Stimulated activated CD4-positive, alpha-beta T cell treated with anti-CD3 and anti-CD28 coated beads, Interleukin-12 subunit alpha, Interleukin-12 subunit beta, amount 100 ng/mL, for 24 hours (primary cell): ENCODE data around the gene TRIM63.

Experiments used
- DNase-seq, 2 experiments: peaks; one replicate each; pipeline ENCODE4 v3.0.0-alpha.2; 2020; ENCODE audit warnings: low read depth in 2 of 2

The TRIM63 gene

DNA sequence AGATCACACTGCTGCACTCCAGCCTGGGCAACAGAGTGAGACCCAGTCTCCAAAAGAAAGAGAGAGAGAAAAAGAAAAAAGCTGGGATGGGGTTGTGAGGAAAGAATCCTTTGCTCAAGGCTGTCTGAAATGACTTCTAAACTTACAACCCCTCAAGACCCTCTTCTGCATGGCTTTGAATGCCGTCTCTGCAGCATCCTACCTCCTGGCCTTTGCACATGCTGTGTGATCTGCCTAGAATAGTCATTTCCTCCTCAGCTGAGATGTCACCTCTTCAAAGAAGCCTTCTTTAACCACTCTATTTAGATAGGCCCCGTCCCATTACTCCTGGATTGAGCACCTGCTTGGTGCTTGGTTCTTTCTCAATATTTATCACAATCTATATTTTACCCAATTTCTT, 17.4 kb upstream of the TRIM63 start:
- no peak for DNase-seq

DNA sequence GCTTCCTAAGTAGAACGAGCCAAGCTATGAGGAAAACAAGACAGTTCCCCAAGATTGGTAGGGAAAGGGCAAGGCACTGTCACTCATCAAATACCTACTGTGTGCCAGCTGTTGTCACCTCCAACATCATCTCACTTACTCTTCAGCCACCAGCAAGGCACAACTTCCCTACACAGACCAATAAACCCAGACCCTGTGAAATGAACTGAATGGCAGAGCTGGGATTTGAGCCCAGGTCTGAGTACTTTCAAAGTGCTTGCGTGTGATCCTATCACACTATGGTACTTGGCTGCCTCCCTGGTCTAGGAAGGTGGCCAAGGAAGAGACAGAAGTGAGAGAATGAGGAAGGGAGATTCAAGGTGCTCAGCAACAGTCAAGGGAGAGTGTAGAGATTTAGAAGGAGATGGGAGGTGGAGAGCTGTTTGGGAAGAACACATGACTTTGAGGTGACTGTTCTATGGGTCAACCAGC, 16.7 kb upstream of the TRIM63 start:
- no peak for DNase-seq

DNA sequence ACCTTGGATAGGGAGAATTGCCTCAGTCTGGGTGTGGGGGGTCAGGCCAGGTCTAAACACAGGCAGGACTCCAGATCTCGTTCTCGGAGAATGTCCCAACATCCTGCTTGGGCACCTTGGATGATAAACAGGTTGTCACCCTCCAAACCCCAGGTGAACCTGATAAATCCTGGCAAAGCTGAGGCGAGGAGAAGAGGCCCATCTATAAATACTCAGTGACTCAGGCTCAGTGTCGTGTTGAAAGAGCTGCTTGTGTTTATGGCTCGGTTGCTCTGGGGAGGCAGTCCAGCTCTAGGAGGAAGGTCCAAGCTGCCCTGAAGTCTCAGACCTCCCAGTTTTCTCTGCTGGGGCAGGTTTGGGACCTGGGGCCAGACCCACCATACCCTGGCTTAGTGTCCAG, 15.8 kb upstream of the TRIM63 start:
- no peak for DNase-seq

- no peak for DNase-seq
Observed at GRCh38 chr1:26082020-26082350, 14.6 kb upstream of the TRIM63 start.

- DNase-seq: no peak
Observed at GRCh38 chr1:26081267-26082019, 14.0 kb upstream of the TRIM63 start.

- no peak for DNase-seq
Observed at GRCh38 chr1:26079960-26080814, 12.8 kb upstream of the TRIM63 start.

DNA sequence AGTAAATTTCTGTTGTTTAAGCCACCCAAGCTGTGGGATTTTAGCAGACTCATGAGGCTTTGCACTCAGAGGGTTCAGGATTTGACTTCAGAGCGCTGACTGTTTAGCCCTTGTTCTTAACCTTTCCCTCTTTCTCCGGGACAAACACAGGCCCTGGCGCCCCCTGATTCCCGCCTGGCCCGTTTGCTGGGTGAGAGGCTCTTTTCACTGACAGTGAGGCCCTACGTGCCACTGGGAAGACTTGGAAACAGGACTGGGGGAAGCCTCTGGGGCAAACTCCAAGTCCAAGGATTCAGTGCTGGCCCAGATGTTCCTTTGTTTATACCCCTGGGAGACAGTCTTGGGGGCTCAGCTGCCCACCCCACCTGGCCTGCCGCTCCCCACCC, 11.7 kb upstream of the TRIM63 start:
- DNase-seq: no peak

DNA sequence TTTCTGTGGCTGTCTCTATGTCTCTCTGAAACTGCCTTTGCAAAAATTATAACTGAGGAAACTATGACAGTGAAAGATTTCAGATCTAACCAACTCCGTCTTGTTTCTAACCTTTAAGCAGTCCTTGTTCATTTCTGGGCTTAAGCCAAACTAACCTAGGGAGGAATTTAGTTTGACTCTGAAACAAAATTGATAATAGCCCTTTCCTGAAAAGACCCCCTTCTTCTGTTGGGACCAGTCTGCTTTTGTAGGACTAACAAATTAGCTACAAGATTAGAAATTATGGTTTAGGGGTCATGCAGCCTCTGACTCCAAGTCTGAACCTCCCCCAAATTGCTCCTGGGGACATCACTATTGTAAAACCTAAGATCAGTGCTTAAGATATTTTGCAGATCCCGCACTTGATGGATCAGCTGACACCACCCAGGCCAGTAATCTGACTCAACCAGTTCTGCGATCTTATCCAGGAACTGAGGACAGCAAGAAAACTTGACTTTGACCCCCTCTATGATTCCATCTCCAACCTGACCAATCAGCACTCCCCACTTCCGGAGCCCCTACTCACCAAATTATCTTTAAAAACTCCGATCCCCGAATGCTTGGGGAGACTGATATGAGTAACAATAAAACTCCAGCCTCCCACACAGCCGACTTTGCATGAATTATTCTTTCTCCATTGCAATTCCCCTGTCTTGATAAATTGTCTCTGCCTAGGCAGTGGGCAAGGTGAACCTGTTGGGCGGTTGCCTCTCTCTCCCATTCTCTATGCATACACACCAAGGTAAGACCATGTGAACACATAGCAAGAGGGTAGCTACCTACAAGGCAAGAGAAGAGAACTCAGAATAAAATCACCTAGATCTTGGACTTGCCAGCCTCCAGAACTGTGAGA, 11.1 kb upstream of the TRIM63 start:
- DNase-seq: no peak

GRCh38 chr1:26077524-26077923, 10.1 kb upstream of the TRIM63 start:
- no peak for DNase-seq

DNA sequence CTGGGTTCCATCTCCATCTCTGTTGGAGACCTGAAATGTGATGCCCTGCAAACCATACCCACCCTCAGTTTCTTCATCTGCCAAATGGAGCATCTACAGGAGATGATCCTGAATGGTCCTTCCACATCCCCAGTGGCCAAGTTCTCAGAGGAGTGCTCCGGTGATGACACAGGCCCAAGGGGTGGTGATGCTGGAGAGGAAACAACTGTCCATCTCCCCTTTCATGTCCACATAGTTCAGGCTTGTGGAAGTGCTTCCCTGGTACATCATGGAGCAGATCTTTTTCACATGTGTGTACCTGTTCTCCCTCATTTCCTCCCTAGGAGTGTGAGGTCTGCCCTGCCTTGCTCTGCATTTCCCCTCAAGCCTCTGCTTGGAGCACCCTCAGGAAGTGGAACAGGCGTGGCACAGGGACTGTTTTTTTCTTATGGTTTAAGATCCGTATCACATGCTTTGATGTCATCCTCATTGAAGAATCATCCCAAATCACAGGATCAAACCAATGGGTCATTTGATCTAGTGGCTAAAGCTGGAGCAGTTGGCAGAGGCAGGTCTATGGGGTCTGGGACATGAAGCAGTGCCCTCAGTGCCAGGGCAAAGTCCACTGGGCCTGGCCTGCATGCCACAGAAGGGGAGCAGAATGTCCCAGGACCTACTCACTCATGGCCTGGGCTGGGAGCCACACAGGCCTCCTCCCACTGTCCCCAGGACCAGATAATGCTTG, 8.2 kb upstream of the TRIM63 start:
- no peak for DNase-seq

GRCh38 chr1:26072305-26072704, 4.9 kb upstream of the TRIM63 start:
- DNase-seq: no peak

GRCh38 chr1:26070963-26071342, 3.5 kb upstream of the TRIM63 start:
- DNase-seq: no peak

DNA sequence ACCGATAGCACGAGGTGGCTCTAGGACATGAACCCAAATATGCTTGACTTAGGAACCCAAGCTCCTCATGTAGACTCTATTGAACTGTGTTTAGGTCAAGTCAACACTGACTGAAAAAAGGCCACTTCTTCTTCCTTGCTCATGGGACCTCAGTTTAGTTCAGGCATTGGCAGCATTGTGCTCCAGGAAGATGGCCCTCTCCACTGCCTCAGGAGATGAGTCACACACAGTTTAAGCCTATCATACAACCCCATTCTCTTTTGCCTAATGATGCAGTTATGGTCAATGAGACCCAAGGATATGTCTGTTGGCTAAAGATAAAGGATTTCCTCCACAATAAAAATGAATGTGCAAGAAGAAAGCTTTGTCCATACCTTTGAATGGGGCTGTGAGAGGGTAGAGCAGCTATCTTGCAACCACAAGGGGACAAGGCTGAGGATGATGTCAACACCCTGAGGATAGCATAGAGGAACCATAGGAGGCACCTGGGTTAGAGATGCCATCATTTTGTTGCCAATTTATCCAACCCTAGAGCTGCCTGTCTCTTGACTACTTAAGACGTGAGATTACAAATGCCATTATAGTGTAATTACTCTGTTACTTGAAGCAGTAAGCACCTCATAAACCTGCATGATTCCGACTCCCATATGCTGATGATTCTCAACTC, 3.0 kb upstream of the TRIM63 start:
- DNase-seq: no peak

DNA sequence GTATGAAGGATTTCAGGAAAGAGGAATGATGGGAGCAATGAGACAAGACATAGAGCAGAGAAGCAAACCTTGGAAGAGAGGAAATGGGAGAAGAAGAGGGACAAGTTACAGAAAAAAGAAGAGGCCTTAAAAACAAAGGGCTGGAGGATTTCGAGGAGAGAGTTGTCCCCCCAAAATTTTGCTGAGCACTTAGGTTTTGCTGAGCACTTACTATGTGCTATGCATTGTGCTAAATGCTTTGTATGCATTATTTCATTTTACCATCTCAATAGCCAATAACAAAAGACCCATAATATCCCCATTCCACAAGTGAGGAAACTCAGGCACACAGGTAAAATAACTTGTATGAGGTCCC, 2.5 kb upstream of the TRIM63 start:
- no peak for DNase-seq

DNA sequence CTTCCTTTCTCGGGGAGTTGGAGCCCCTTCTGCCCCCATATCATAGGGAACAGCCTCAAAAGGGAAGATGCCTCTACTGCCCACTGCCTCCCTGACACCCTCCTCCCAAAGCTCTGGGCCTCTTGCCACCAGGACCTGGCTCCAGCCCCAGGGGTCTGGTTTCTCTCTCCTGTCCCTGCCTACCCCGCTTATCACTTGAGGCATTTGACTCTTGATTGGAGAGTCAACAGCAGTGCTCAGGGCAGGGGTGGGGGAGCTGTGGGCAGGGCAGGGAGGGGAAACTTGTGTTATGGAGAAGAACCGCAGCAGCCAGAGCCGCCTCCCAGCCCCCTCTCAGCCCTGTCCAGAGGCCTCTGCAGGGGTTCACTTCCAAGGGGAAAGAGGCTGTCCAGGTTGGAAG, 573 bp downstream of the TRIM63 start:
- DNase-seq: no peak

DNA sequence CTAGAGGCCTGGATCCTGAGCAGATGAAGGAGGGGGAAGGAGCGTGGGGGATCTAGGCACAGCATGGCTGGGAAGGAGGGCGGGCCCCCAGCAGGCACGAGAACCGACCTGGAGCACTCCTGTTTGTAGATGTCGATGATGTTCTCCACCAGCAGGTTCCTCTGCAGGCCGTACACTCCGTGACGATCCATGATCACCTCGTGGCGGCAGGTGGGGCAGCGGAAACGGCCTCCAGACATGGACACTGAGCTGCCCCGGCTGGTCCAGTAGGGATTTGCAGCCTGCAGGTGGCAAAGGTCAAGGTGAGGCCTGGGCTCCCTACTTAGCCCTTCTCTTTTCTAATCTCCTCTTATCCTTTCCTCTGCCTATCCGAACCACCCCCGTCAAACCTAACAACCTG, 1.3 kb downstream of the TRIM63 start:
- no peak for DNase-seq

- no peak for DNase-seq
Observed at GRCh38 chr1:26064553-26064952, 2.9 kb downstream of the TRIM63 start.

GRCh38 chr1:26060832-26061574, 6.4 kb downstream of the TRIM63 start:
- DNase-seq: no peak

GRCh38 chr1:26059906-26060305, 7.5 kb downstream of the TRIM63 start:
- DNase-seq: no peak

- DNase-seq: no peak
Observed at GRCh38 chr1:26058052-26058595, 9.3 kb downstream of the TRIM63 start.
